Central memory CD4-positive, alpha-beta T cell (primary cell): ENCODE data around the gene GOLGA8H.
"Not testable (repeated sequence)": the region's sequence is repeated elsewhere in the genome, so short reads cannot be mapped to it uniquely, and the experiment has no call there.

Source experiments
- DNase-seq: peaks from one replicate; pipeline ENCODE4 v3.0.0; 2022
- total RNA-seq, 3 experiments: gene quantifications; one replicate each; lab custom pipeline; 2026; lab: John Stamatoyannopoulos, UW

The GOLGA8H gene
- 0 to 0.05 (median 0) reads per million in 3 experiments for total RNA-seq

- DNase-seq, result not testable (repeated sequence)
Observed at GRCh38 chr15:30603796-30604195, at the start of gene GOLGA8H. TSS of gene GOLGA8H (plus strand) at chr15:30604028. CDS start at chr15:30604126, 98 bp downstream.

GRCh38 chr15:30566949-30567348 lies 36.9 kb upstream of the GOLGA8H start:
- not testable (repeated sequence) for DNase-seq

- not testable (repeated sequence) for DNase-seq
Observed at GRCh38 chr15:30573012-30573491, 30.8 kb upstream of the GOLGA8H start.

- DNase-seq, result not testable (repeated sequence)
Observed at GRCh38 chr15:30579394-30579970, 24.3 kb upstream of the GOLGA8H start.

- DNase-seq, result not testable (repeated sequence)
Observed at GRCh38 chr15:30580716-30581115, 23.1 kb upstream of the GOLGA8H start.

GRCh38 chr15:30598953-30599352 lies 4.9 kb upstream of the GOLGA8H start:
- DNase-seq, result peak; percentile 3

GRCh38 chr15:30612271-30612670 lies 8.4 kb downstream of the GOLGA8H start:
- DNase-seq, result not testable (repeated sequence)

- not testable (repeated sequence) for DNase-seq
Observed at GRCh38 chr15:30621342-30621741, 17.5 kb downstream of the GOLGA8H start.

GRCh38 chr15:30625436-30626193 lies 21.8 kb downstream of the GOLGA8H start, which contains the start of gene ARHGAP11B:
TSS of gene ARHGAP11B (plus strand) at chr15:30626128.
- peak; percentile 97 for DNase-seq

GRCh38 chr15:30626194-30626565 lies 22.4 kb downstream of the GOLGA8H start:
- DNase-seq, result not testable (repeated sequence)

GRCh38 chr15:30626632-30627031 lies 22.8 kb downstream of the GOLGA8H start:
- DNase-seq, result not testable (repeated sequence)

GRCh38 chr15:30650012-30650929 lies 46.4 kb downstream of the GOLGA8H start:
- no peak for DNase-seq

- DNase-seq, result peak; percentile 16
Observed at GRCh38 chr15:30661154-30661553, 57.3 kb downstream of the GOLGA8H start.
